ENCODE measurements around the gene NTRK3.

GRCh38 chr15:87827131-87827530, 429.4 kb downstream of the NTRK3 start:
- TF ChIP-seq CTCF (IDR thresholded peaks at IDR 0.05; ENCODE audit: low read depth, low read length) (no peak), EZH2phosphoT487 (IDR thresholded peaks at IDR 0.05; ENCODE audit: low read depth) (no peak)
